ENCODE results near the gene MARCHF7.
"Not testable (repeated sequence)": the region's sequence is repeated elsewhere in the genome, so short reads cannot be mapped to it uniquely, and the experiment has no call there.

Gene MARCHF7

DNA sequence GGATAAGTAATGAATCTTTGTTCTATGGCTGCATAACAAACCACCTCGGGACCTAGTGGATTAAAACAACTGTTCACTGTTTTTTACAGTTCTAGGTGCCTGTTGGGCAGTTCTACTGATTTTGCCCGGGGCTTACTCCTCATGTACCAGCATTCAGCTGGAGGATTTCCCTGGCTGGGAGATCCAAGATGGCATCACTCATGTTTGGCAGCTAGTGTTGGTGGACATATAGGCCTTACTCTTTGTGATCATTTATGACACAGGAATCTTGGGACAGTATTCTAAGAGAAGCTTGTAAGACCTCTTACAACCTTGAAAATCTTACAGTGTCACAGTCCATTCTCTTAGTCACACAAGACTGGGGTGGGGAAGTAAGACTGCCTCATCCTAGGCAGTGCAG is 4.6 kb downstream of the MARCHF7 start:
- no peak for DNase-seq

DNA sequence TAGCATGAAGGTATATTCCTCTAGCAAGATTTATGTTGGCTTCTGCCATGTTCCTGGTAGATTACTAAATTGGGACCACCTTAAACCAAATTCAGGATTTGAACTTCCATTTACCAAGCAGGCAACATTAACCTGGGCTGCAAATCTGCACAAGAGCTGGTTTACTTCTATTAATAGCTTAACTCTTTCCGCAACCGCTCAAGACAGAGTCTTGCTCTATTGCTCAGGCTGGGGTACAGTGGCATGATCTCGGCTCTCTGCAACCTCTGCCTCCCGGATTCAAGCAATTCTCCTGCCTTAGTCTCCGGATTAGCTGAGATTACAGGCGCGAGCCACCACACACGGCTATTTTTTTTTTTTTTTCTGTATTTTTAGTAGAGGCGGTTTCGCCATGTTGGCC is 8.4 kb downstream of the MARCHF7 start:
- no peak for DNase-seq

DNA sequence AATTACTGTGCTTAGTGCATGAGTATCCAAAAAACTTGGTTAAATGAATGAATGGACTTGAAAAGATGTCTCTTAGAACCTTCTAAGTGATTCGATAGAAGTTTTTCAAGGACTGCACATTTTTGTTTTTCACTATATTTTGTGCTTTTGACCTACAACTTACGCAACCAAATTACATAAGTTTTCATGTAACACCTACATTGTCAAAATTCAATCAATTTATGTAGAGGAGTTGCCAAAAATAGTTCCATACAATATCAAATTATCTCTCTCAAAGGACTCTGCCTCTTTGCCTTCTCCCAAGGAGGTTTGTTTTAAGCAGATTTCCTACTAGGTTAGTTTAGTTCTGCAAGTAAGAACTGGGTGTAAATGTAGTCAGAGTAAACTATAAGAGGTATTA is 10.3 kb downstream of the MARCHF7 start:
- no peak for DNase-seq

DNA sequence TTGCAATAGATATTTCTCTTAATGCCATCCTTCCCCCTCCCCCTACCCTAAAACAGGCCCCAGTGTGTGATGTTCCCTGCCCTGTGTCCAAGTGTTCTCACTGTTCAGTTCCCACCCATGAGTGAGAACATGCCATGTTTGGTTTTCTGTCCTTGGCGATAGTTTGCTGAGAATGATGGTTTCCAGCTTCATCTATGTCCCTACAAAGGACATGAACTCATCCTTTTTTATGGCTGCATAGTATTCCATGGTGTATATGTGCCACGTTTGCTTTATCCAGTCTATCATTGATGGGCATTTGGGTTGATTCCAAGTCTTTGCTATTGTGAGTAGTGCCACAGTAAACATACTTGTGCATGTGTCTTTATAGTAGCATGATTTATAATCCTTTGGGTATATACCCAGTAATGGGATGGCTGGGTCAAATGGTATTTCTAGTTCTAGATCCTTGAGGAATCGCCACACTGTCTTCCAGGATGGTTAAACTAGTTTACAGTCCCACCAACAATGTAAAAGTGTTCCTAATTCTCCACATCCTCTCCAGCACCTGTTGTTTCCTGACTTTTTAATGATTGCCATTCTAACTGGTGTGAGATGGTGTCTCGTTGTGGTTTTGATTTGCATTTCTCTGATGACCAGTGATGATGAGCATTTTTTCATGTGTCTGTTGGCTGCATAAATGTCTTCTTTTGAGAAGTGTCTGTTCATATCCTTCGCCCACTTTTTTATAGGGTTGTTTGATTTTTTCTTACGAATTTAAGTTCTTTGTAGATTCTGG is 12.7 kb downstream of the MARCHF7 start:
- DNase-seq = not testable (repeated sequence)

DNA sequence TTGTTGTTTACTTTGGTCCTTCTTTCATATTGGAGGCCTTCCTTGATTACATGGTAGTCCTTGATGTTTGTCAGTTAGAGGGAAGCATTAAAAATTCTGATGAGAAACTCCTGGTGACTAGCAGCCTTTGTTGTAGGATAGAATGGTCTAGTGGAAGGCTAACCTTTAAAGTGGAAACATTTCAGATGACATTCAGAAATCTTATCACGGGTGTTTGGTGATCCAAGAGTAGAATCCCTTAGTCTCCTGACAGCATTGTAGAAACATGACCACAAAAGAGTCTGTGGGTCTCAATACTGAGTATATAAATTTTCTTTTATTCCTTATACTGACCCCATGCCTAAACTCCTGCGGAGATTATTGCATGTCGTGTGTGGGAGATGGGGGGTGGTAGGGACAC is 13.4 kb downstream of the MARCHF7 start:
- no peak for DNase-seq

DNA sequence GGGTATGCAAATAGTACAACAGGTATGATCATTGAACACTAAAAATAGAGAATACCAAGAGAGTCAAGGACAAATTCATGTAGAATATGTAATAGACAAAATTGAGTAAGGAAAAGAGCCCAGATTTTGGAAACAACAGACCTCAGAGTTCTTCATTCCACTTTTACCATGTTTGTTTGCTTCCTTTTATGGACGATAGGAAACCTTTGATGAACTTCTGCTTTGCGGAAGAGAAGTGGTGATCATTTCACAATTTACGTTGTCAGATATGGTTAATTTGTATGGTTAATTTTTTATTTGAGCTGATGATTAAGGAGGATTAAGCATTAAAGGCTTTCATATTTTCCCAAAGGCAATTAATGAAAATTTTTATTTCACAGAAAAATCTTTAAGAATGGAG is 16.3 kb downstream of the MARCHF7 start:
- no peak for DNase-seq

DNA sequence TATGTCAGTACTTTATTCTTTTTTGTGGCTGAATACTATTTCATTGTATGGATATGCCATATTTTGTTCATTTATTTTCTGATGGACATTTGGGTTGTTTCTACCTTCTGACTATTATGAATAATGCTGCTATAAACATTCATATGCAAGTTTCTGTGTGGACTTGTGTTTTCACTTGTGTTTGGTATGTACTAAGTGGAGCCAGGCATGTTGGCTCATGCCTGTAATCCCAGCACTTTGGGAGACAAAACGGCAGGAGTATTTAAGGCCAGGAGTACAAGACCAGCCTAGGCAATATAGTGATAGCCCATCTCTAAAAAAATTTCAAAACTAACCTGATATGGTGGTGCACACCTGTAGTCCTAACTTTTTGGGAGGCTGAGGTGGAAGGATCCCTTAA is 23.3 kb downstream of the MARCHF7 start:
- DNase-seq = no peak

DNA sequence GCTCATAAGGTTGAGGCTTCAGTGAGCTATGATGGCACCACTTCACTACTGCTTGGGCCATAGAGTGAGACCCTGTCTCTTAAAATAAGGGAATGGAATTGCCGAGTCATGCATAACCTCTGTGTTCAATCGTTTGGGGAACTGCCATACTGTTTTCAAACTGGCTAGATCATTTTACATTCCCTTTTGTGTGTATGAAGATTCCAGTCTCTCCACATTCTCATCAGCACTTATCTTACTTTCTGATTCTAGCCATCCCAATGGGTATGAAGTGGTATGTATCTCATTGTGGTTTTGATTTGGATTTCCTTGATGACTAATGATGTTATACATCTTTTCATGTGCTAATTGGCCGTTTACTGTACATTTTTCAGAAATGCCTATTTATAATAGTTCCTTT is 23.7 kb downstream of the MARCHF7 start:
- no peak for DNase-seq

DNA sequence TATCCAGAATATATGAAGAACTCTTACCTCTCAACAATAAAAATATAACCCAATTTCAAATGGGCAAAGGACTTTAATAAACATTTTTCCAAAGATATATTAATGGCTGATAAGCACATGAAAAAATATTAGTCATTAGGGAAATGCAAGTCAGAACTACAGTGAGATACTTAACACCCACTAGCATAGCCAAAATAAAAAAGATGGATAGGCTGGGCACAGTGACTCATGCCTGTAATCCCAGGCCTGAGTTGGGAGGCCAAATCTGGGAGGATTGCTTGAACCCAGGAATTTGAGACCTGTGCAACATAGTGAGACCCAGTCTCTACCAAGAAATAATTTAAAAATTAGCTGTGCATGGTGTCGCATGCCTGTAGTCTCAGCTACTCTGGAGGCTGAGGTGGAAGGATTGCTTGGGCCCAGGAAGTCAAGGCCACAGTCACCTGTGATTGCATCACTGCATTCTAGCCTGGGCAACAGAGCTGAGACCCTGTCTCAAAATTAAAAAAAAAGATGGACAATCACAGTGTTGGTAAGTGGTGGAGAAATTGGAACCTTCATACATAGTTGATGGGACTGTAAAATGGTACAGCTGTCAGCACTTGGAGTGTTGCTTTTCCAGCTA is 25.1 kb downstream of the MARCHF7 start:
- DNase-seq = no peak

DNA sequence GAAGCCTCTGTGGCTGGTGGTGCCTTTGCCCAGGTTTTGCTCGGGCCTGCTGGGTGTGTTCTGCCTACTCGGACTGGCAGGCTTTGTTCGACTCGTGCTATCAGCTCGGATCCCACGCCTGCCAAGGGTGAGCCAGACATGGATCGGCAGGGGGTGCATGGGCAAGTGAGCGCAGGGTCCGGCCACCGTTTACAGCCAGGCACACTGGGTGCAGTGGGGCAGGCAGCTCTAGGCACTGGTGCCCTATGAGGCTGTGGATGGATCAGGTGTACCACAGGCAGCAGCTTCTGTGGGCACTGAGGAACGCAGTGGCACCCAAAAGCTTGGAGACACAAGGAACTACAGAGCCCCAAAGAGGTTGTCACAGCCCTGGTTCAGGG is 25.6 kb downstream of the MARCHF7 start:
- DNase-seq = no peak

DNA sequence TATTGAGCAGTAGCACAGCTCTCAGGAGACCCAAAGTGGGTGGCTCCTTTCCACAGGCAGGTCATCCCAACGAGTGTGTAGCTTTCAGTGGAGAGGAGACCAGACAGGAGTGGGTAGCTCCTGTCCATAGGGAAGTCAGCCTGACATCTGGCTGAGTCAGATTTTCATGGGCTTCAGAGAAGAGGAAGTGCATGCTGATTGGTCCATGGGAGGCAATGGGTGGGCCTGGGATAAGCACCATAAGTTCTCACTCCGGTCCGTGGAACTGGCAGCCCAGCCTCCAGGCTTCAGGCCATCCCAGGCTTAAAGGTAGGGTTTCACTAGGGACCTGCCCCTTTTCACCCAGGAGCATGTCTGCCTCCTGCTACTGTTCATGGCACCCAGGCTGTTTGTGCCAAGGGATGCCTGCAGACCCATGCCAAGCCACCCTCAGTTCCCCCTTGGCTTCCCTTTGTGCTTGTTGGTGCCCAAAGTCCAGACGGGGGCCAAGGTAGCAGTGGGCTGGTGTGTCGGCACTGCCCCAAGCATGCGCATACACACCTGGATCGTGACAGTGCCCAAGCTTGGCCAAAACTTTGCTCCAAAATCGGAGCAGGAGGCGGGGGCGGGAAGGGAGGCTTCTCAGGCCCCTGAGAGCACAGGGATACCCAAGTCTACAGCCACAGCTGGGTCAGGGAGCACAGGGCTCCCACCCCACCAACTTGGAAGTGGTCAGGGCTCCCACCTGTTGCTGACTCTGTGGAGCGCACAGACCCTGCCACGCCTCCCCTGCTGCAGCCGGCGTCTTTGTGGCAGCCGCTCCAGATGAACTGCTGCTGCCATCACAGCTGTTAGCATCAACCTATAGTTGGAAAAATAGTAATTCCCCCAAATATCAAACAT is 26.4 kb downstream of the MARCHF7 start:
- no peak for DNase-seq

DNA sequence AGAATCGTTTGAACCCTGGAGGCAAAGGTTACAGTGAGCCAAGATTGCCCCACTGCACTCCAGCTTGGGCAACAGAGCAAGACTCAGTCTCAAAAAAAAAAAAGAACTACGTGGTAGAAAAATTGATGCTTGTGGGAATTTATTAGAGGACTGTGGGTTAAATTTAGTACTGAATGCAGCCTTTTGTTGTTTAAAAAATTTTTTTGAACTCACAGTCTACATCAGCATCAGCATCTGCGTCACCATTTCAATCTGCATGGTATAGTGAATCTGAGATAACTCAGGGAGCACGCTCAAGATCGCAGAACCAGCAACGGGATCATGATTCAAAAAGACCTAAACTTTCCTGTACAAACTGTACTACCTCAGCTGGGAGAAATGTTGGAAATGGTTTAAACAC is 30.5 kb downstream of the MARCHF7 start:
- DNase-seq = no peak

DNA sequence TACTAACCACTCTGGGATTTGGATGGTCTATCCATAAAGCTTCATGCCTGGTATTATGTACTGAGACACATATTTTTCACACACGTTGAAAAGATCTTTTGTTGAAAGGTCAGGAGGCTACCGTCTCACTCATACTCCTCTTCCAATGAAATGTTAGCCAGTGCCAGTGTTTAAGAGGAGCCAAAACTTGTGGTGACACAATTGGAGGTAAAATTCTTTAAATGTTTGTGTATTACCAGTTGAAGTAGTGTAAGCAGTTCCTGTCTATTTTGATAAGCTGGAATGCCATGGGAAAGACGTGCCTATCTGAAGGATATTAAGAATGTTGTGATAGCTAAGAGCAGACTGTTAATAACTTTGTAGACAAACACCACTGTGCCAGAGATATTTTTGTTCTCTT is 32.1 kb downstream of the MARCHF7 start:
- no peak for DNase-seq

DNA sequence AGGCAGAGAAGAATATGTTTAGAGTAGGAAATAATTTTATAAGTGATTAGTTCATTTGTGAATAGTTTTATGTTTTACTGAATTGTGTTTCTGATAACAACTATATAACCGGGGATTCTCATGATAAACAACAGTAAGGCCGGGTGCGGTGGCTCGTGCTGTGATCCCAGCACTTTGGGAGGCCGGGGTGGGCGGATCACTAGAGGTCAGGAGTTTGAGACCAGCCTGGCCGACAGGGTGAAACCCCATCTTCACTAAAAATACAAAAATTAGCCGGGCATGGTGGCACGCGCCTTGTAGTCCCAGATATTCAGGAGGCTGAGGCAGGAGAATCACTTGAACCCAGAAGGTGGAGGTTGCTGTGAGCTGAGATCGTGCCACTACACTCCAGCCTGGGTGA is 32.9 kb downstream of the MARCHF7 start:
- DNase-seq = not testable (repeated sequence)

DNA sequence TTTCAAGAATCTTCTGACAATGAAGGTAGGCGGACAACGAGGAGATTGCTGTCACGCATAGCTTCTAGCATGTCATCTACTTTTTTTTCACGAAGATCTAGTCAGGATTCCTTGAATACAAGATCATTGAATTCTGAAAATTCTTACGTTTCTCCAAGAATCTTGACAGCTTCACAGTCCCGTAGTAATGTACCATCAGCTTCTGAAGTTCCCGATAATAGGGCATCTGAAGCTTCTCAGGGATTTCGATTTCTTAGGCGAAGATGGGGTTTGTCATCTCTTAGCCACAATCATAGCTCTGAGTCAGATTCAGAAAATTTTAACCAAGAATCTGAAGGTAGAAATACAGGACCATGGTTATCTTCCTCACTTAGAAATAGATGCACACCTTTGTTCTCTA is 35.8 kb downstream of the MARCHF7 start:
- no peak for DNase-seq

DNA sequence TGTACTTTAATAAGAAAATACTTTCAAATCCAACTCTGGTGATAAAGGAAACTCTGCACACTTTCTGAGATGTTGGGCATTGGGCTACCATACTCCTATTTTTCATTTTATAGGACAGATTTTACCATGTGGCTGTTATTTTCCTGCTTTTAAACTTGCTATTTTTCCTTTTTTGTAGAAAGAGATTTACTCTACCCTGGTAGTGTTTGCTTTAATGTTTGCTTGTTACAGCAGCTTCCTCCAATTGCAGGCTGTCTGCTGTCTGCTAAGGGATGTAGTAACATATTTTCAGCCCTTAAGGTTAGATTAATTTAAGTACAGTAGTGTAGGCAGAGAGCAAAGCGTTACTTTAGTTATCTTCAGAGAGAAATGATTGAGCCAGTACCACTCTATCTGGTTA is 38.6 kb downstream of the MARCHF7 start:
- DNase-seq = no peak

DNA sequence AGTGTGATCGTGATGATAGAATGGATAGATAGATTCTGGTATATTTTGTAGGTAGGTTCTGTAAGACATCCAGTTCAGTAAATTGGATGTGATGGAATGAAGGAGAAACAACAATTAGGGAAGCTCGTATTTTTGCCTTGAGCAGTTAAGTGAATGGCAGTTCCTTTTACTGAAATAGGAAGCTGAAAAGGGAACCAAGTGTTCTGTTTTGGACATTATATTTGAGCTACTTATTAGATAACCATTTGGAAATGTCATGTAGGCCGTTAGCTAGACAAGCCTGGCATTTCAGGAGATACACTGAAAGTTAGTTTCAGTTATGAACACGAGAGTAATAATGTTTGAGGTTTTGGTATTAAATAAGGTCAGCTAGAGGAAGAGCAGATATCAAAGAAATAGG is 41.5 kb downstream of the MARCHF7 start:
- no peak for DNase-seq

DNA sequence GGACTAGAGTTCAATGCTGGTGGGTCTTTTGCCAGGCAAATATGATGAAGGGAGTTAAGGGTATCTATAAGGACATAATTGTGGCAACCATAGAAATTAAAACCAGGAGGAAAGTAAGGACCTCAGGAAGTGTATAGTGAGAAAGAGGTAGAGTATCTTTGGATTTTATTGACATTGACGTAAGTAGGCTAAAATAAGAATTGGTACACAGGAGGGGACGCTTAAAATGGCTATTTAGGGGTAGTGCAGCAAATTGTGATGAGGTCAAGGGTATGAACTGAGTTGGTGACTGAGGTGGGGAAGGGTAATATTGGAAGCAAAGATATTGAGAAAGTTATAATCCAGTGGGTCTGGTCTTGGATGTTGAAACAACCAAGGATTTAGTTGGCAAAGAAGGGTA is 42.7 kb downstream of the MARCHF7 start:
- DNase-seq = no peak

DNA sequence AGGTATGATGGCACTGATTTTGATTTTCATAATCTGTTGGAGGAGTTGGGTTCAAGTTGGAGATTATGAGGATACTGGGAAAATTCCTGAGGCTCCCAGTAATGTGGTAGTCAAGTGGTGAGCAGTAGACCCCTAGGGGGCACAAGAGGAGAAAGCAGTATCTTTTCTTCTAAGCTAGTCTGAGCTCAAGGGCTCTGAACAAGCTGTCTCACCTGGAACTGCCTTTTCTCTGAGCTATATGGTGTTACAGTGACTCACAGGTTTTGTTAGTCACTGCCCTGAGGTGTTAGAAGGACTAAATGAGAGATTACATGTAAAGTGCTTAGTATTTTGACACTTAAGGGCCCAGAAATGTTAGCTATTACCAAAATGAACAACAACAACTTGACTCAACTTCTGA is 43.5 kb downstream of the MARCHF7 start:
- DNase-seq = no peak

DNA sequence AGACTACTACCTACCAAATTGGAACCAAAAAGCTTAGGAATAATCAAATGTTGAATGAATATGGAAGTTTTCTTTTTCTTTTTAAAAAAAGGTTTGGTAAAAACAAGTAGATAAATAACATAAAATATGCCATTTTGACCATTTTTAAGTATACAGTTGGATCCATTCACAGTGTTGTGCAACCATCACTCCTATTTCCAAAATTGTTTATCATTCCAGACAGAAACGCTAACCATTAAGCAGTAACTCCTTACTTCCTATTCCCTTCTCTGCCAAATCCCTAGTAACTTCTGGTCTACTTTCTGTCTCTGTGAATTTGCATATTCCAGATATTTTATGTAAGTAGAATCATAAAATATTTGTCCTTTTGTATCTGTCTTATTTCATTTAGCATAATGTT is 45.9 kb downstream of the MARCHF7 start:
- DNase-seq = no peak

DNA sequence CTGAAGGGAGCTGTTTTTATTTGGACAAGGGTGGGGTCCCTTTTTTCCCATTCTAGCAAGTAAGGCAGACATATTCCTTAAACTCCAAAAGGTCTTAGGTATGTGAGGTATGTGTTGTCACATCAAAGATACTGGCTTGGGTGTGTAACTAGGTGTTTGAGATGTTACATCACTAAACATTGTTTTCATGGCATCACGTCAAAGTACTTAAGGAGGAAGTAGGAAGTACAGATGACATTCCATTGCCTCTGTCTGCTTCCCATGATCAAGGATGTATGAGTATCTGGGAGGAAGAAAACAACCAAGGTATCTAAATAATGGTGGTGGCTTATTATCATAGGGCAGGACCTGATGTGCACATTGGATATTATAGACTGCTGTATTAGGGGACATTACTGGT is 46.4 kb downstream of the MARCHF7 start:
- no peak for DNase-seq

DNA sequence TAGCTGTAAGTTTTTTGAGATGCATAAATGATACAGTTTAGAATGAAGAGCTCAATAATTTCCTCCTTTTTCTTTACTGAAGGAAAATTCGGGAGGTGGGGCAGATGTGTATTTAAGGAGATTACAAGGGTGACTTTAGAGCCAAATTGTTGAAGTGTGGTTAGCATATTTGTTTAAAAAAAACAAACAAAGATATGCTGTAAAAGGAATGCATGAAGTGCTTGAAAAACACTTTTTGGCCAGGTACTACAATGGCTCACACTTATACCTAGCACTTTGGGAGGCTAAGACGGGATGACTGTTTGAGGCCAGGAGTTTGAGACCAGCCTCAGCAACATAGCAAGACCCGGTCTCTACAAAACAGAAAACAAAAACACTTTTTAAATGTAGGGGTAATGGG is 47.3 kb downstream of the MARCHF7 start:
- DNase-seq = no peak

DNA sequence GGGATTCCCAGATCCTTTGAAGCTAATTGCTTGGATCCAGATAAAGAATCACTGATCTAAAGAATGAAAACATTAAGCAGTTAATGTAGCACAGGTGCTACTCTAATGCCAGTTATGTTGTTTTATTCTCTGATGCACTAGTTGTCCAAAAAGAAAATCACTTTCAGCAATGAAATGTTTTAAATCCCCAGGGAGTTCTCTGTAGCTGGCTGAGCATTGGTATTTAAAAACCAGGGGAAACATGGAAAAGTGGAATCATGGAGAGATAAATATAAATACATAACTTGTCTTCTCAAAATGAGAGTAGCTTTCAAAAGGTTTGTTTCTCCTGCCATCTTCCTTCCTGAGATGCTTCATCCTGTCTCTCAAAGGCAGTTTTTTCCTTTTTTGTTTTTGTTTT is 48.0 kb downstream of the MARCHF7 start:
- DNase-seq = no peak

DNA sequence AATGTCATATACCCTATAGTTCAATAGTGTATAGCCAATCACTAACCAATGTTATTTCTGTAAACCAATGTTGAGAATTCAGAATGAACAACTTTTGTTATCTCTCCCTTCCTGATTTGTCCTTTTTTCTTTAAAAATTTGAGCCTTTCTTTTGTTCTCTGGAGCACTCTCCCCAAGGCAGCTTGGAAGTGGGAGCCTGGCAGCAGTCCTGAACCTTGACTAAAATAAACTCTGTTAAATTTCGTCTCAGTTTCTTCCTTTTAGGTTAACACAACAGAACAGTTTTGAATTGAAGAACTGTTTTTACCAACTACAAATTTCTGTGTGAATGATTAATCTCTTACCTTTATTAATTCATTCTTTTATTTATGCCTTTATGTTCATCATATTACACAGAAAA is 49.8 kb downstream of the MARCHF7 start:
- DNase-seq = no peak

All from activated gamma-delta T cell (primary cell).